Ramos (cell line): ENCODE results near the gene HNRNPH3.

Source experiments
- in situ Hi-C: fragments of 300-500 bp; cut with MboI; formaldehyde crosslinking; loops from one replicate; pipeline ENCODE4 v1.14.3; 2022; ENCODE audit warnings: low sequenced_read_pairs; ENCODE audit not compliant: unreplicated experiment

HNRNPH3 gene

DNA sequence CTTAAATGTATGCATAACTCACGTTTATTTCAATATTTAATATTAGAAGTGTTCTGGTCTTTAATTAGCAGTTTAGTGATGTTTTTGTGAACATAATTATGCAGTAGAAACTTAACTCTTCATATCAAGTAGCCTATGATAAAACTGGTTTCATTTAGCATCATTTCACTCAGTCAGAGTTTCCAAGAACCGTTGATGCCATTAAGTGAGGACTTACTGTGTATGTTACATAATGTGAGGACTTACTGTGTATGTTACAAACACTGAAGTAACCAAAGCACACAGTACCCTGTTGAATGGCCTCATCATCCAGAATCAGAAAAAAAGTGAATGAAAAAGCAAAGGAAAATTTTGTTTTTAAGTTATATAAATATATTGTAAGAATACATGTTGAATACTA is 33.7 kb downstream of the HNRNPH3 start:
- in situ Hi-C loops, result no loop called here

DNA sequence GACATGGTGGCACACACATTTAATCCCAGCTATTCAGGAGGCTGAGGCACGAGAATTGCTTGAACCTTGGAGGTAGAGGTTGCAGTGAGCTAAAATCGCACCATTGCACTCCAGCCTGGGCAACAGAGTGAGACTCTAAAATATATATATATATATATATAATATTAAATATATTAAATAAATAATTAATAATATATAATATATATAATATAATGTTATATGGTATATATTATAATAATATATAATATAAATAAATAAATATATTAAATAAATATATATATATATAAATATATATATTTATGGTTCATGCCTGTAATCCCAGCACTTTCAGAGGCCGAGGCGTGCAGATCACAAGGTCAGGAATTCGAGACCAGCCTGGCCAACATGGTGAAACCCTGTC is 34.7 kb downstream of the HNRNPH3 start:
- in situ Hi-C loops, result no loop called here

DNA sequence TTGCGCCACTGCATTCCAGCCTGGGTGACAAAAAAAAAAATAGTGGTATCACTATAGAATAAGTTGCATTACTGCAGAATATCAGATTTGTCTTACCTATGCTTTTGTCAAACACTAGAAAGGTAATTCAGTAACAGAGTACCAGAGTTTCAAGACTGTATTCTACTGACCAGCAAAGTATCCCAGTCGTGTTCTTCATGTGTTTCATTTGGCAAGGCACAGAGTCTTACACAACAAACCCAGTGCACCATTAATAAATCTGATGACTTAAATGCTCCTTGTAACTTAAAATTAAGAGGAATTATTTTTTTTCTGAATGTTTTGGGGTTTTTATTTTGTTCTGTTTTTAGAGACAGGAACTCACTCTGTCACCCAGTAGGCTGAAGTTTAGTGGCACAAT is 35.3 kb downstream of the HNRNPH3 start:
- in situ Hi-C loops, result no loop called here

DNA sequence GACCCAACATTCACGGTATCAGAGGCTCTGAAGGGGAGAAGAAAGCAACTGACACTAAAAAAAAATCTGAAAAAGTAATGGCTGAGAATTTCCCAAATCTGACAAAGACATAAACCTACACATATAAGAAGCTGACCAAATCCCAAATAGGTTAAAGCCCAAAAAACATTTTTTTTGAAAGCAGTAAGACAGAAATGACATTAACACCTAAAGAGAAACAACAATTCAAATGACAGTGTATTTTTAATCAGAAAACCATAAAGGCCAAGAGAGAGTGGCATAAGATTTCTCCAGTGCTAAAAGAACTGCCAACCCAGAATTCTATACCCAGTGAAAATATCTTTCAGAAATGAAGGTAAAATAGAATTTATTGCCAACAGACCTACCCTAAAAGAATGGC is 39.7 kb downstream of the HNRNPH3 start:
- in situ Hi-C loops, result no loop called here

DNA sequence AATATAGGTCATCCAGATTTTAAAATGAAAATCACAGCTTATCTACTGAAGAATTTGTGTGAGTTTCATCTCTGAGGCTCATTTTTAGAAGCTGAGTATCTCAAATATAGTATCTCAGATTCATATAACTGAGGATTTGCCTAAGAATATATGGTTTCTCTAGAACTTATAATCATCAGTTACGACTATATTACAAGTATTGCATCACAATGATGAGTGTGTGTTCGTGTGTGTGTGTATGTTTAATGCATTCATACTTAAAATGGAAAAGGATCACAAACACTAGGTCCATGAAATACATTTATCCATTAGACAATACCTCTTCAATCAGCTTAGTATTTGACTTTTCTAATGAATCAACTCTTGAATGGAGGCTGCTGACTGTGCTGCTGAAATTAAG is 53.9 kb downstream of the HNRNPH3 start:
- in situ Hi-C loops, result no loop called here
